Measurements from ENCODE around the gene DCDC2C. TPM values are rescaled to one million over a fixed set of nuclear protein-coding genes. Genes with fewer than 3 reads are reported as not detected.

DCDC2C gene
- total RNA-seq, 2 donors from 2014 or later = not detected

- Mint-ChIP-seq H3K36me3 (no peaks in the 10 kb centered on the region), H3K4me1 (ENCODE audit: low read depth in 2 of 2) (no peaks in the 10 kb centered on the region), H3K27ac (no peak overlapping the region), H3K27me3 (peaks cover 15 to 34% of the 10 kb centered on the region in 2 donors), H3K4me3 (no peak overlapping the region), H3K9me3 (no peaks in the 10 kb centered on the region)
- DNase-seq (ENCODE audit: low spot score) (no peak), ATAC-seq (peak in 1 of 2 donors; percentile 38)
These were observed 28.5 kb downstream of the DCDC2C start for GRCh38 chr2:3731829-3732228.

DNA sequence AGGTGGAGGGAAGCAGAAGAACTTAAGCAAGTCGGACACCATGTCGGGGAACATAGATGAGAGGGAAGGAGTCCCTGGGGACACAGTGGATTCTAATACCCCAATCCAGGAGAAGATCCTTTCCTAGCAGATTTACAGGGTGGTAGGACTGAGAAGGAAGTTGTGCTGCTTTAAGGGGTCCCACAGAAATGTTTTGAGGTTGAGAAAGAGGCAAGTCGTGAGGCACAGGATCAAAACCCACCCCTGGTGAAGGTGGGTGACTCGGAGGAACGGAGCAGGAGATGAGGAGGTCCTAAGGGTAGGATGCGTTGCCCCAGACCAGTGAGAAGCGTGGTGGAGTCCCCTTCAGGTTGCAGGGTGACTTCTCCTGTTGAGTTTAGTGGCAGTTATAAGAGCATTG is 32.7 kb downstream of the DCDC2C start:
- no peaks in the 10 kb centered on the region for H3K9me3 Mint-ChIP-seq
- no peak overlapping the region for H3K27ac Mint-ChIP-seq
- peaks cover 13 to 28% of the 10 kb centered on the region in 2 donors for H3K27me3 Mint-ChIP-seq
- DNase-seq (ENCODE audit: low spot score) (no peak), ATAC-seq (no peak)
- H3K4me3 Mint-ChIP-seq = no peak overlapping the region
- no peaks in the 10 kb centered on the region for H3K4me1 Mint-ChIP-seq (ENCODE audit: low read depth in 2 of 2)
- no peaks in the 10 kb centered on the region for H3K36me3 Mint-ChIP-seq

- H3K4me3 Mint-ChIP-seq = no peak overlapping the region
- no peaks in the 10 kb centered on the region for H3K9me3 Mint-ChIP-seq
- DNase-seq (ENCODE audit: low spot score) = no peak
- no peaks in the 10 kb centered on the region for H3K36me3 Mint-ChIP-seq
- H3K27ac Mint-ChIP-seq = no peak overlapping the region
- no peak for ATAC-seq
- H3K27me3 Mint-ChIP-seq = peaks cover 9 to 28% of the 10 kb centered on the region in 2 donors
- H3K4me1 Mint-ChIP-seq (ENCODE audit: low read depth in 2 of 2) = no peaks in the 10 kb centered on the region
These were observed 33.8 kb downstream of the DCDC2C start for GRCh38 chr2:3737128-3737527.

DNA sequence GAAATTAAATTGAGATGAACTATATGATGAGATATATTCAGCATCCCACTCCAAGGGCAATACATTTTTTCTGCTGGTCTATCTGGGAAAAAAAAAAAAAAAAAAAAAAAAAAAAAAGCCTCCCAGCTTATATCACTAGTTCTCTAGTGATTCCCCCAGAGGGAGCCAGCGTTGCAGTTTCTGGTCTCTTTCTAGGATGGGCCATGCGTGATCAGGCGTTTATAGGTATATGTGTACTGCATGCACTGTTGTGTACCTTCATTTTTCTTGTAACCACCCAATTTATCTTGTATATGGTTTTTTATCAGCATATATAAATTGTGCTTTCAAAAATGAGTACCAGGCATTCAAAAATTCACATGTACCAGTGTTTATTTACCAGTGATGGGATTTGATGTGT is 35.1 kb downstream of the DCDC2C start:
- Mint-ChIP-seq H3K9me3 (no peaks in the 10 kb centered on the region), H3K36me3 (no peaks in the 10 kb centered on the region), H3K27ac (no peak overlapping the region), H3K4me3 (no peak overlapping the region), H3K4me1 (ENCODE audit: low read depth in 2 of 2) (no peaks in the 10 kb centered on the region), H3K27me3 (peaks cover 13 to 35% of the 10 kb centered on the region in 2 donors)
- DNase-seq (ENCODE audit: low spot score) = no peak
- ATAC-seq = no peak

DNA sequence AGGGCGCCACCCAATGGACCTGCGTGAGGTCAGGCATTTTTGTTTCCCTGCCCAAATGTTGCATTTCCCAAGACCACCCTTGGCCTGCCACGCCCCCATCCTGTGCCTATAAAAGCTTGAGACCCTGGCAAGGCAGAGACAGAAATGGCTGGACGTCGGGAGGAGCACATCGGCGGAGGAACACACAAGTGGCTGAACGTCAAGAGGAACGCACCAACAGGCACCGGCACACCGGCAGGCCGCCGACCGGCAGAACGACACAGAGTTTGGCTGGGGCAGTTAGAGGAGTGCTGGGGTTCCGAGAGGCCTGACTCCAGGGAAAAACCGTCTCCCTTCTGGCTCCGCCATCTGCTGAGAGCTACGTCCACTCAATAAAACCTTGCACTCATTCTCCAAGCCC is 35.9 kb downstream of the DCDC2C start:
- Mint-ChIP-seq H3K36me3 (no peaks in the 10 kb centered on the region), H3K4me3 (no peak overlapping the region), H3K4me1 (ENCODE audit: low read depth in 2 of 2) (no peaks in the 10 kb centered on the region), H3K27ac (no peak overlapping the region), H3K27me3 (peaks cover 13 to 40% of the 10 kb centered on the region in 2 donors), H3K9me3 (no peaks in the 10 kb centered on the region)
- no peak for ATAC-seq
- DNase-seq (ENCODE audit: low spot score) = no peak

- Mint-ChIP-seq H3K9me3 (no peaks in the 10 kb centered on the region), H3K4me3 (no peak overlapping the region), H3K36me3 (no peaks in the 10 kb centered on the region), H3K4me1 (ENCODE audit: low read depth in 2 of 2) (no peaks in the 10 kb centered on the region), H3K27me3 (peaks cover 10 to 29% of the 10 kb centered on the region in 2 donors), H3K27ac (no peak overlapping the region)
- no peak for ATAC-seq
- no peak for DNase-seq (ENCODE audit: low spot score)
These were observed 38.0 kb downstream of the DCDC2C start for GRCh38 chr2:3741396-3741795.

DNA sequence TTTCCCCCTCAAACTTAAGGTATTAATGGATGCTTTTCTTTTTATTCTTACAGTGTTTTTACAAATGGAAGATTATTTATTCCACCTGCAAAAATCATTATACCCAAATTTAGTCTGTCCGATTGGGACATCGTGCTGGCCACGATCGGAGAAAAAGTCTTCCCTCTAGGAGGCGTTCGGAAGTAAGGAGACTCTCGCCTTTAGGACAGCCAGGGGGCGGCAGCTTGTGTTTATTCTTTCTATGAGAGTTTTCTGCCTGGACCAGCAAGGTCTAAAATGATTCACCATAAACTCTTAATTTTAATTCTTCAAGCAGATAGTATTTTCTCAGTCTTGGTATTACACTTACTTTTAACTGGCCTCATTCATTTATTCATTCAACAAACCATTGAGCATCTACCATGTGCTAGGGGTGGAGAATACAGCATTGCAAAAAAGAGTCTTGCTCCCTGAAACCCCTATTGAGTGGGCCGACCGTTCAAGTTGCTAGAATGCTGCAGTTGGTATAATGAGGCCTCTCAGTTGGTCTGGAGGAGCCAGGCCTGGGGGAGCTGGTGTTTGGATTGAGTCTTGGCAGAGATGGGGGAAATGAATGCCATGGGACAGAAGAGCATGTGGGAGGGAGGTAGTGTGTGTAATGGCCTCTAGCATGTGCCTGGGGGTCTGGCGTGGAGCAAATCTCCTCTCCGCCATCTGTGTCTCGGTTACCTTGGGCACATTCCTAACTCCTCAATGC is 38.7 kb downstream of the DCDC2C start:
- ATAC-seq (no peak), DNase-seq (ENCODE audit: low spot score) (no peak)
- Mint-ChIP-seq H3K27me3 (peaks cover 10 to 28% of the 10 kb centered on the region in 2 donors), H3K4me1 (ENCODE audit: low read depth in 2 of 2) (no peaks in the 10 kb centered on the region), H3K27ac (no peak overlapping the region), H3K4me3 (no peak overlapping the region), H3K36me3 (no peaks in the 10 kb centered on the region), H3K9me3 (no peaks in the 10 kb centered on the region)

DNA sequence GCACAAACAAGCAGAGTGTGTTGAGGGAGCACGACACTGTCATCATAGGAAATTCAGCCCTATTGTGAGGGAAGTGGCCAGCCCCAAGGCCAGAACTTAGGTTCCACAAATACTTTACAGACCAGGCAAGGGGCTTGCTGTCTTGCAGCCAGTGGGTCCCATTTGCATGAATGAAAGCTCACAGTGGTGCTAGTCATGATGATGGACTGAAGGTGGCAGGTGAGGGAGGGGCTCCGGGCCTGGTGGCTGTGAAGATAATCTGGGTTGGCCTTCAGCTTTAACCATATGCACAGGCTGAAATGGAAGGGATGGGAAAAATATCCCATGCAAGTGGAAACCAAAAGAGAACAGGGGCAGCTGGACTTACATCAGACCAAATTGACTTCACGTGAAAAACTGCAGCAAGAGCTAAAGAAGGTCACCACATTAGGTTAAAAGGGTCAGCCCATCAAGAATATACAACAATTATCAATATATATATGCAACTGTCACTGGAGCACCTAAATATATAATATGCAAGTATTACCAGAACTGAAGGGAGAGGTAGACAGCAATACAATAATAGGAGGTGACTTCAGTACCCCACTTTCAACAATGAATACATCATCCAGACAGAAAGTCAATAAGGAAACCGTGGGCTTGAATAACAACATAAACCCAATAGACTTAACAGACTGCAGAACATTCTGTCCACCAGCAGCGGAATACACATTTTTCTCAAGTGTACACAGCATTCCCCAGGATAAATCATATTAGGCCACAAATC is 39.6 kb downstream of the DCDC2C start:
- no peak for DNase-seq (ENCODE audit: low spot score)
- Mint-ChIP-seq H3K9me3 (no peaks in the 10 kb centered on the region), H3K27ac (no peak overlapping the region), H3K4me3 (no peak overlapping the region), H3K4me1 (ENCODE audit: low read depth in 2 of 2) (no peaks in the 10 kb centered on the region), H3K27me3 (peaks cover 14 to 27% of the 10 kb centered on the region in 2 donors), H3K36me3 (no peaks in the 10 kb centered on the region)
- no peak for ATAC-seq

GRCh38 chr2:3743951-3744555 is 40.7 kb downstream of the DCDC2C start:
- DNase-seq (ENCODE audit: low spot score) (no peak), ATAC-seq (peak in 1 of 2 donors; percentile 14)
- Mint-ChIP-seq H3K4me1 (ENCODE audit: low read depth in 2 of 2) (no peaks in the 10 kb centered on the region), H3K9me3 (no peaks in the 10 kb centered on the region), H3K27ac (no peak overlapping the region), H3K27me3 (peaks cover 12 to 21% of the 10 kb centered on the region in 2 donors), H3K4me3 (no peak overlapping the region), H3K36me3 (no peaks in the 10 kb centered on the region)

GRCh38 chr2:3745920-3746319 is 42.5 kb downstream of the DCDC2C start:
- H3K9me3 Mint-ChIP-seq = no peaks in the 10 kb centered on the region
- H3K36me3 Mint-ChIP-seq = no peaks in the 10 kb centered on the region
- no peak overlapping the region for H3K27ac Mint-ChIP-seq
- H3K4me1 Mint-ChIP-seq (ENCODE audit: low read depth in 2 of 2) = no peaks in the 10 kb centered on the region
- peaks cover 12 to 16% of the 10 kb centered on the region in 2 donors for H3K27me3 Mint-ChIP-seq
- H3K4me3 Mint-ChIP-seq = no peak overlapping the region
- DNase-seq (ENCODE audit: low spot score) (no peak), ATAC-seq (no peak)

DNA sequence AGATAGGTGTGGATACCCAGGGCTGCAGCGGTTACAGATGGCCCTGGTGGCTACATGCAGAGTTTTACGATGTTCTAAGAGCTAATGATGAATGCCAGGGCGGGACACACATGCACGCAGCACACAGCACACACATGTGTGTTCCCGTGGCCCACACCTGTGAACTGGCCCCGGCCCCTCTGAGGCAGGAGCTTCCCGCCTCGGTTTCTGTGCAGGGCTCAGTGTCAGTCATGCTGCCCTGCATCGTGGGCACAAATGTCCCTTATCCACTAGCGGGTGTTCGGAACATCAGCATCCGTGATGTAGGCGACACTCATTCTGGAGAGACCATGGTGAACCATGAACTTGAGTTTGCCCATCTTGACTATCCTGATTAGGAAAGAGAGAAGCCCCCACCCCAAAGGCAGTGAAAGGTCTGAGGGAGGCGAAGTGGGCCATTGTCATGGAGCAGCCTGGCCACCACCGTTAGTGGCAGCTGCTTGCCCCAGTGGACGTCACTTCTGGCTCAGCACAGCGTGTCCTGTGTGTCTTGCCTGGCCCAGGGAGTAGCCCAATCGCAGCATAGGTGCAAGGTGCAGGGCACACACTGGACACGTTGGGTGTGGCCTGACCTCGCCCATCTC is 43.8 kb downstream of the DCDC2C start:
- no peak for DNase-seq (ENCODE audit: low spot score)
- Mint-ChIP-seq H3K36me3 (no peaks in the 10 kb centered on the region), H3K9me3 (no peaks in the 10 kb centered on the region), H3K27ac (no peak overlapping the region), H3K4me1 (ENCODE audit: low read depth in 2 of 2) (no peaks in the 10 kb centered on the region), H3K4me3 (no peak overlapping the region), H3K27me3 (peaks cover 12 to 22% of the 10 kb centered on the region in 2 donors)
- peak in 1 of 2 donors; percentile 7 for ATAC-seq

GRCh38 chr2:3747826-3748225 is 44.5 kb downstream of the DCDC2C start:
- peak in 1 of 2 donors; percentile 38 for ATAC-seq
- Mint-ChIP-seq H3K4me1 (ENCODE audit: low read depth in 2 of 2) (no peaks in the 10 kb centered on the region), H3K9me3 (no peaks in the 10 kb centered on the region), H3K27me3 (peaks cover 12 to 21% of the 10 kb centered on the region in 2 donors), H3K27ac (no peak overlapping the region), H3K4me3 (no peak overlapping the region), H3K36me3 (no peaks in the 10 kb centered on the region)
- no peak for DNase-seq (ENCODE audit: low spot score)

DNA sequence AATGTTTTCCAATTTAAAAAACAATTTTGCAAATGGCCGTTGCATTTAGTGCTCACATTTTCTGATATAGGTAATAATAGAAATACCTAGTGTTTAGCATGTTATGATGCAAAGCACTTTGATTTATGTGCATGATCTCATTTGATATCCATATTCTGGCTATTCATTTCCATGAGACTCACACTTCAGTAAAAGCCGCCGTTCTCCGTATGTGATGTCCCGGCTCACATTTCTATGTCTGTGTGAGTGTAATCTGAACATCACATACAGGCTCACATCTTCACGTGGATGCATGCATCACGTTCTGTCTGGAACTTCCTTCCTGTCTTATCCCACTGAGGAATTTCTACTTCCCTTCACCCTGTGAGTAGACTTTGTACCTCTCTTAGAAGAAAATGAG is 45.8 kb downstream of the DCDC2C start:
- no peak overlapping the region for H3K4me3 Mint-ChIP-seq

DNA sequence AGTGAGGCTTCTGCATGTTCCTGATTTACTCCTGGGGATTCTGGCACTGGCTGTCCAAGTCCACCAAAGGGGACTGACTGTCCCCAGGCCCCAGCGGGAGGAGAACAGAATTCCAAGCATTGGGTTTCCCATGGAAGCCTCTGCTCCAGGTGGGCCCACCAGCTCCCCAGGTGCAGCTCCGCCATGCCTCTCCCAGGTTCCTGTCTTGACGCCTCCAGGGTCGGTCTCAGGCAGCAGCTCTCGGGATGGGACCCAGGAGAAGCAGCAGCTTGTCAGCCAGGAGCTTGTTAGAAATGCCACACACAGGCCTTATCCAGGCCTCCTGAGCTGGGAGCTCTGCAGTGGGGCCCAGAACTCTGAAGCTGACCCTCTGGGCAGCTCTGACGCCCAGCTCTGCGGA is 47.9 kb downstream of the DCDC2C start:
- Mint-ChIP-seq H3K9me3 (peaks cover 4% of the 10 kb centered on the region), H3K4me1 (ENCODE audit: low read depth in 2 of 2) (no peaks in the 10 kb centered on the region), H3K36me3 (no peaks in the 10 kb centered on the region), H3K27me3 (peaks cover 6% of the 10 kb centered on the region in 2 donors), H3K4me3 (no peak overlapping the region), H3K27ac (no peak overlapping the region)
- ATAC-seq (no peak), DNase-seq (ENCODE audit: low spot score) (no peak)

More for the DNA sequence above, 45.8 kb downstream of the DCDC2C start:
- Mint-ChIP-seq H3K9me3 (no peaks in the 10 kb centered on the region), H3K4me1 (ENCODE audit: low read depth in 2 of 2) (no peaks in the 10 kb centered on the region), H3K27ac (no peak overlapping the region), H3K27me3 (peaks cover 6 to 7% of the 10 kb centered on the region in 2 donors), H3K36me3 (no peaks in the 10 kb centered on the region)
- DNase-seq (ENCODE audit: low spot score) = no peak
- ATAC-seq = no peak

Data from natural killer cell treated with Interleukin-12 subunit alpha and Interleukin-12 subunit beta and Interleukin-15 and Interleukin-18, amount 100 ng/mL, for 72 hours (primary cell).